H1 (cell line): Measurements from ENCODE around the gene GNS. TPM values are rescaled to one million over a fixed set of nuclear protein-coding genes. Genes with fewer than 3 reads are reported as not detected.
A peak's percentile ranks its signal among the peaks of the same experiment; 100 is the strongest.

Experiments
- BCL11A ChIP-seq, 2 experiments: IDR thresholded peaks; one replicate each; pipeline ENCODE4 v1.6.1; 2011; ENCODE audit warnings: low read depth in 2 of 2, low read length in 2 of 2, mild to moderate bottlenecking in 2 of 2
- BRCA1 ChIP-seq: IDR thresholded peaks from 2 replicates; pipeline ENCODE4 v1.6.1; 2012; ENCODE audit warnings: low read depth, low read length, improper control_type of control experiment
- CBX5 ChIP-seq: fragments of 300-800, 300-1000 bp; sonication (generic); IDR thresholded peaks from 2 replicates; pipeline ENCODE4 v1.7.1; 2016; ENCODE audit warnings: antibody characterized with exemption, low read length, low read depth
- CHD1 ChIP-seq: IDR thresholded peaks from 2 replicates; pipeline ENCODE4 v1.6.1; 2012; ENCODE audit warnings: low read depth, low read length, improper control_type of control experiment
- CHD2 ChIP-seq: IDR thresholded peaks from 2 replicates; pipeline ENCODE4 v1.6.1; 2012; ENCODE audit warnings: low read length, improper control_type of control experiment
- CHD7 ChIP-seq: fragments of 300-600 bp; sonication (generic); IDR thresholded peaks from 2 replicates; pipeline ENCODE4 v1.7.1; 2012; ENCODE audit warnings: low read length, moderate library complexity, mild to moderate bottlenecking, inconsistent platforms; ENCODE audit not compliant: insufficient replicate concordance
- HDAC2 ChIP-seq, 2 experiments: fragments of 300-600 bp in 1 of 2; sonication (generic) in 1 of 2; IDR thresholded peaks; 2 replicates each; pipeline ENCODE4 v1.6.1; 2011 to 2012; ENCODE audit warnings: low read depth in 2 of 2, low read length in 2 of 2, mild to moderate bottlenecking in 2 of 2, moderate library complexity in 2 of 2, borderline replicate concordance in 1 of 2, inconsistent platforms in 1 of 2
- NRF1 ChIP-seq: IDR thresholded peaks from 2 replicates; pipeline ENCODE4 v1.6.1; 2011; ENCODE audit warnings: mild to moderate bottlenecking, low read depth, low read length, improper control_type of control experiment
- POLR2AphosphoS5 ChIP-seq: IDR thresholded peaks from 2 replicates; pipeline ENCODE4 v1.6.1; 2011; ENCODE audit warnings: low read depth, low read length
- RXRA ChIP-seq: IDR thresholded peaks from 2 replicates; pipeline ENCODE4 v1.6.1; 2011; ENCODE audit warnings: low read depth, mild to moderate bottlenecking, low read length, moderate library complexity; ENCODE audit not compliant: insufficient read depth
- SRF ChIP-seq: IDR thresholded peaks from 2 replicates; pipeline ENCODE4 v1.6.1; 2011; ENCODE audit warnings: mild to moderate bottlenecking, low read depth, low read length, moderate library complexity
- TBP ChIP-seq: IDR thresholded peaks from 2 replicates; pipeline ENCODE4 v1.6.1; 2011; ENCODE audit warnings: low read depth, low read length, improper control_type of control experiment
- polyA plus RNA-seq, 7 experiments: library from polyadenylated mRNA; depleted of rRNA in 3 of 7; stranded (reverse) in 5 of 7; unstranded in 2 of 7; fragments of >200 nt in 5 of 7; fragments of 200-250 nt in 2 of 7; gene quantifications; 1 replicate in 5 of 7; 2 replicates in 1 of 7; 4 replicates in 1 of 7; pipeline versions ENCODE4 v1.2.1 to v1.2.3, GENCODE V29; 2011 to 2013; ENCODE audit warnings: missing spikeins in 2 of 7, mixed read lengths in 2 of 7
- total RNA-seq: library from RNA; stranded (reverse); fragmentation: NEBNext Ultra II Directional; extraction: Animal tissue kit (Norgen Biotek cat#: 25700); gene quantifications from 2 replicates; pipeline ENCODE4 v1.2.1, GENCODE V29; 2021

GNS gene
- total and polyA plus RNA-seq, 2 of the 8 experiments (the other 6 are each of a cell fraction or from before 2014, with no cell fraction given) = 16.0 to 28.5 TPM

- TF ChIP-seq POLR2AphosphoS5 (no peak), CHD7 (peak; percentile 64), NRF1 (no peak), HDAC2 (IDR thresholded peaks at IDR 0.05; ENCODE audit: borderline replicate concordance in 1 of 2, low read depth in 2 of 2, low read length in 2 of 2) (no peak), CBX5 (no peak), RXRA (no peak), BCL11A (IDR thresholded peaks at IDR 0.05; ENCODE audit: low read depth in 2 of 2, low read length in 2 of 2) (no peak), TBP (no peak), SRF (no peak), CHD2 (no peak), CHD1 (no peak), BRCA1 (no peak)
Measured at GRCh38 chr12:64796205-64796845, 37.1 kb upstream of the GNS start (continued).
